LNCaP clone FGC (cell line): ENCODE data around the gene ATAD3B.

Experiments
- DNase-seq: peaks from one replicate; pipeline ENCODE4 v3.0.0-alpha.2; 2011; ENCODE audit warnings: low read depth
- H3K4me3 ChIP-seq: 2 replicates; pipeline ENCODE4 v1.5.1; 2011; ENCODE audit warnings: mild to moderate bottlenecking, low read depth, low read length, control low read depth
- TF ChIP-seq, protein P1 (sequence below): IDR thresholded peaks from 2 replicates; pipeline ENCODE4 v1.5.1; 2012; ENCODE audit warnings: mild to moderate bottlenecking; ENCODE audit not compliant: control insufficient read depth, insufficient read depth; ENCODE audit errors: extremely low read depth

Gene ATAD3B

DNA sequence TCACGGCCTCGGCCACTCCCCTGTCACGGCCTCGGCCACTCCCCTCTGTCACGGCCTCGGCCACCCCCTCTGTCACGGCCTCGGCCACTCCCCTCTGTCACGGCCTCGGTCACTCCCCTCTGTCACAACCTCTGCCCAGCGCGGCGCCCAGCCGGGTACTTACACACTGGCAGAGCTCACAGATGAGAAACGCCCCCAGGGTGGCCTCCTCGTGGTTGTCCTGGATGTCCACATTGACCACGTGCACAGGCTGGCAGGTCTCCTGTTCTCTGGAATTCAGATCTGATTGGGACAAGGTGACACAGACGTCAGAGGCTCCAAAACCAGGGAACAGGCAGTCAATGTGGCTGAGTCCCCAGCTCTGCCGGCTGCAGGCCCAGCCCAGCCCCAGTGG, 72.1 kb downstream of the ATAD3B start:
- H3K4me3 ChIP-seq: no peak overlapping the region
- peak; percentile 4 for DNase-seq
- TF ChIP-seq, protein P1, sequence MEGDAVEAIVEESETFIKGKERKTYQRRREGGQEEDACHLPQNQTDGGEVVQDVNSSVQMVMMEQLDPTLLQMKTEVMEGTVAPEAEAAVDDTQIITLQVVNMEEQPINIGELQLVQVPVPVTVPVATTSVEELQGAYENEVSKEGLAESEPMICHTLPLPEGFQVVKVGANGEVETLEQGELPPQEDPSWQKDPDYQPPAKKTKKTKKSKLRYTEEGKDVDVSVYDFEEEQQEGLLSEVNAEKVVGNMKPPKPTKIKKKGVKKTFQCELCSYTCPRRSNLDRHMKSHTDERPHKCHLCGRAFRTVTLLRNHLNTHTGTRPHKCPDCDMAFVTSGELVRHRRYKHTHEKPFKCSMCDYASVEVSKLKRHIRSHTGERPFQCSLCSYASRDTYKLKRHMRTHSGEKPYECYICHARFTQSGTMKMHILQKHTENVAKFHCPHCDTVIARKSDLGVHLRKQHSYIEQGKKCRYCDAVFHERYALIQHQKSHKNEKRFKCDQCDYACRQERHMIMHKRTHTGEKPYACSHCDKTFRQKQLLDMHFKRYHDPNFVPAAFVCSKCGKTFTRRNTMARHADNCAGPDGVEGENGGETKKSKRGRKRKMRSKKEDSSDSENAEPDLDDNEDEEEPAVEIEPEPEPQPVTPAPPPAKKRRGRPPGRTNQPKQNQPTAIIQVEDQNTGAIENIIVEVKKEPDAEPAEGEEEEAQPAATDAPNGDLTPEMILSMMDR: no peak

DNA sequence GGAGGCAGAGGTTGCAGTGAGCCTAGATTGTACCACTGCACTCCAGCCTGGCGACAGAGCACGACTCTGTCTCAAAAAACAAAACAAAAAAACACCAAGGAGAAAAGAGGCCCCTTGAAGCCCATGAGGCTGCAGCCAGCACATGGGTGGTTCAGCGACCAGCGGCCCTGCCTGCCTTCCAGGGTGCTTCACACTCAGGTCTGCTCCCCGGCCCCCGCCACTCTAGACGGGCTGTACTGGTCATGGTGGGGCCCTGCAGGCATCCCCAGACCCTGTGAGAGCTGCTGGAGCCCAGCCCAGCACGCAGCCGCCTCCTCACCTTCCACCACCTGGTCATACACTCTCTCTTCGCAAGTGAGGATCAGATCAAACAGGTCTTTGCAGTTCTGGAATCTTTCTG, 73.0 kb downstream of the ATAD3B start:
- TF ChIP-seq, protein P1: no peak
- no peak for DNase-seq
- no peak overlapping the region for H3K4me3 ChIP-seq
